Nephron progenitor cell (in vitro differentiated cells): ENCODE results near the gene SH3GL1.
A peak's percentile ranks its signal among the peaks of the same experiment; 100 is the strongest.

Experiments used
- DNase-seq: peaks from one replicate; pipeline ENCODE4 v3.0.0; 2021
- H3K27ac Mint-ChIP-seq: 2 replicates; pipeline ENCODE4 v1.8.0; 2021; ENCODE audit warnings: mild to moderate bottlenecking, moderate library complexity, mixed read lengths
- H3K27me3 Mint-ChIP-seq: 2 replicates; pipeline ENCODE4 v1.8.0; 2021; ENCODE audit warnings: mild to moderate bottlenecking, low read depth, mixed read lengths; ENCODE audit not compliant: poor library complexity
- H3K36me3 Mint-ChIP-seq: 2 replicates; pipeline ENCODE4 v1.8.0; 2021; ENCODE audit warnings: low read depth, mixed read lengths
- H3K4me1 Mint-ChIP-seq: 2 replicates; pipeline ENCODE4 v1.8.0; 2021; ENCODE audit warnings: mixed read lengths
- H3K4me3 Mint-ChIP-seq: 2 replicates; pipeline ENCODE4 v1.8.0; 2021; ENCODE audit warnings: mild to moderate bottlenecking, moderate library complexity, mixed read lengths
- H3K9me3 Mint-ChIP-seq: 2 replicates; pipeline ENCODE4 v1.8.0; 2021; ENCODE audit warnings: mild to moderate bottlenecking, moderate library complexity, mixed read lengths
- CTCF ChIP-seq: fragments of 200-600 bp; sonication (generic); IDR thresholded peaks from 2 replicates; pipeline ENCODE4 v1.5.0; 2021; ENCODE audit warnings: antibody characterized with exemption

SH3GL1 gene

GRCh38 chr19:4400135-4400936 lies at the start of gene SH3GL1:
Gene SH3GL1 (minus strand): TSS chr19:4400547. CDS start chr19:4400368, 179 bp downstream.
- Mint-ChIP-seq H3K36me3 (peaks cover 18% of the 10 kb centered on the region), H3K4me3 (peak within 1 kb of the TSS; percentile 89), H3K4me1 (peaks cover 64% of the 10 kb centered on the region), H3K9me3 (no peaks in the 10 kb centered on the region), H3K27ac (peak within 1 kb of the TSS; percentile 81), H3K27me3 (no peaks in the 10 kb centered on the region)
- peak; percentile 84 for TF ChIP-seq CTCF
- DNase-seq = peak; percentile 94

GRCh38 chr19:4449639-4450028 lies 49.3 kb upstream of the SH3GL1 start:
- H3K27me3 Mint-ChIP-seq = no peaks in the 10 kb centered on the region

GRCh38 chr19:4449022-4449638 lies 48.8 kb upstream of the SH3GL1 start:
- H3K4me3 Mint-ChIP-seq = peak overlapping the region; percentile 50
- peaks cover 40% of the 10 kb centered on the region for H3K4me1 Mint-ChIP-seq
- H3K27ac Mint-ChIP-seq = peak overlapping the region; percentile 83
- no peaks in the 10 kb centered on the region for H3K27me3 Mint-ChIP-seq
- peaks cover 29% of the 10 kb centered on the region for H3K36me3 Mint-ChIP-seq
- TF ChIP-seq CTCF = no peak
- no peaks in the 10 kb centered on the region for H3K9me3 Mint-ChIP-seq
- DNase-seq = no peak

More at GRCh38 chr19:4449639-4450028, 49.3 kb upstream of the SH3GL1 start:
- Mint-ChIP-seq H3K36me3 (peaks cover 29% of the 10 kb centered on the region), H3K27ac (peak overlapping the region; percentile 83), H3K4me1 (peaks cover 41% of the 10 kb centered on the region), H3K4me3 (peak overlapping the region; percentile 50), H3K9me3 (no peaks in the 10 kb centered on the region)
- TF ChIP-seq CTCF = no peak
- no peak for DNase-seq

GRCh38 chr19:4448147-4448985 lies 48.0 kb upstream of the SH3GL1 start:
- H3K36me3 Mint-ChIP-seq = peaks cover 29% of the 10 kb centered on the region
- no peak overlapping the region for H3K4me3 Mint-ChIP-seq
- peak overlapping the region; percentile 32 for H3K27ac Mint-ChIP-seq

More at GRCh38 chr19:4448147-4448985, 48.0 kb upstream of the SH3GL1 start:
- no peak for TF ChIP-seq CTCF
- H3K27me3 Mint-ChIP-seq = no peaks in the 10 kb centered on the region
- no peaks in the 10 kb centered on the region for H3K9me3 Mint-ChIP-seq
- DNase-seq = no peak
- H3K4me1 Mint-ChIP-seq = peaks cover 43% of the 10 kb centered on the region
